NCI-H1930 (cell line): ENCODE measurements around the gene ZNF746.
A peak's percentile ranks its signal among the peaks of the same experiment; 100 is the strongest.

Experiments
- DNase-seq, 2 experiments: peaks; one replicate each; lab custom pipeline; 2025; lab: John Stamatoyannopoulos, UW

The ZNF746 gene

GRCh38 chr7:149490083-149490760 is 7.4 kb downstream of the ZNF746 start:
- no peak for DNase-seq

DNA sequence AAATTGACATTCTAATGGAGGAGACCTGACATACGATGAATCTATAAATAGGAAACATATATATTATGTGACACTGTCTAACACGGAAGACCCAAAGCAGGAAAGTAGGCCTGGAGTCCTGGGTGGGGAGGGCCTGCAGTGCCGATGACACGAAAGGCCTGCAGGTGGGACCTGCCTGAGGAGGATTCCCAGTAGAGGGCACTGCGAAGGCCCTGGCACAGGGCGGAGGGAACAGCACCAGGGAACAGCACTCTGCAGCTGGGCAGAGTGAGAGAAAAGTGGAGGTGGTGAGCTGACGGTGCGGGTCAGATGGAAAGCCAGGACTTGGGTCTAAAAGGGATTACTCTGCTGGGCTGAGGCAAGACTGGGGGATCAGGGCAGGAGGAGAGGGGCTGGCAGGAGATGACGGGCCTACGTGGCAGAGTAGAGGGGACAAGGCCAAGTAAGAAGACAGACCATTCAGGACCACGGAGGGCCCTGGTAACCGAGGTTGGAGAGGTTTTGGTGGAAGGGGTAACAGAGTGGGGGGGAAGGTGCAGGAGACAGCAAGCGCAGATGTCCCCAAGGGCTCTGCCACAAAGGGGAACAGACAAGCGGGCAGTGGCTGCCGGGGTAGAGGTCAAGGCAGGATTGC is 8.1 kb downstream of the ZNF746 start:
- DNase-seq: no peak

GRCh38 chr7:149479568-149479967 is 18.0 kb downstream of the ZNF746 start:
- no peak for DNase-seq

DNA sequence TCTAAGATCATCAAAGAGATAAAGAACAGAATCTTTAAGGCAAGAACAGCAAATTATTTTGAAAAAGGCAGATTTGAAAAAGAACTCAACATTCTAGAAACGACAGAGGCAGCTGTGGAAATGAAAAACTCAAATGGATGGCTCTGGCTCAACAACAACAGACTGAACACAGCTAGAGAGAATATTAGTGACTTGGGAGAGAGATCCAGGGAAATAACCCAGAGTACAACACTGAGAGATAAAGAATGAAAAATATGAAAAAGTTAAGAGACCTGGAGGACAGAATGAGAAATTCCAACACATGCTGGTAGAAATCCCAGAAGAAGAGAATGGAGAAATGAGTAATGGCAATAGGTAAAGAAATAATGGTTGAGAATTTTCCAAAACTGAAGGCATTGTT is 18.9 kb downstream of the ZNF746 start:
- DNase-seq: no peak

- DNase-seq: no peak
Measured at GRCh38 chr7:149477494-149478443, 19.8 kb downstream of the ZNF746 start.

- no peak for DNase-seq
Measured at GRCh38 chr7:149476791-149477190, 20.8 kb downstream of the ZNF746 start.

DNA sequence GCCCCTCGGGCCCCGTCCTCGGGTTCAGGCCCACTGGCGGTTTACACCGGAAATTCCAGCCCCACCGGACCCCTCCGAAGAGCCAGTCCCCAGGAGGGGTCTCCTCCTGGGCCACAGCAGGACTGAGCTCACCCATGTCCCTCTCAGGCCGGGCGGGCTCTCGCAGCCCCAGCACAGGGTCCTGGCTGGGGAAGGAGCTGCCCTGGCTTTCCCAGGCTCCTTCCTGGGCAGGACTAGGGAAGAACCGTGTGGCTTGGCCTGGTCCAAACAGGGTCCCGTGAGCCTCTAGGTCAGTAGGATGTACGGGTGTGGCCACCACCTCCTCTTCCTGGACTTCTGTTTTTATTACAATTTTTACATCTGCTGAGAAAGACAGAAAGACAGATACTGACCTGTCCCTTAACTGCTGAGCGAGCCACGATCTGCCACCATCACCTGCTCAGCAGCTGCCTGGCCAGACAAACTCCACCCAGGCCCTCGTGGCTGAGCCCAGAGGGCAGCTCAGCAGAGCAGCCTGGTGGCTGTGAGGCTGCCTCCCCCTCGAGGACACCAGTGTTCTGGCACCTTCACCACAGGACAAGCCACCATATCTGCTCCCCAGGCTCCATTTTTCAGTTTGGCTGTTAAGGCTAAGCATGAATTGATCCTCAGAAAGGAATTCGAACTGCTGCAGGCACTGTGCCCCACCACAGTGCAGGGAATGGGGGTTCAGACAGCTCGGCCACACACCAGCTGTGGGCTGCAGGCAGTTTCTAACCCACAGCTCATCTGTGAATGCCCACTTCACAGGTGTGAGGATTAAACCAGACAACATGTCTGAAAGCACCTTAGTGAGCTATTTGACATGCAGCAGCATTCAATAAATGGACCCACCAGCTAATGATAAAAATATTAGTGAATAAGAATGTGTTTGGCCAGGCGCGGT is 22.2 kb downstream of the ZNF746 start:
- DNase-seq: no peak

DNA sequence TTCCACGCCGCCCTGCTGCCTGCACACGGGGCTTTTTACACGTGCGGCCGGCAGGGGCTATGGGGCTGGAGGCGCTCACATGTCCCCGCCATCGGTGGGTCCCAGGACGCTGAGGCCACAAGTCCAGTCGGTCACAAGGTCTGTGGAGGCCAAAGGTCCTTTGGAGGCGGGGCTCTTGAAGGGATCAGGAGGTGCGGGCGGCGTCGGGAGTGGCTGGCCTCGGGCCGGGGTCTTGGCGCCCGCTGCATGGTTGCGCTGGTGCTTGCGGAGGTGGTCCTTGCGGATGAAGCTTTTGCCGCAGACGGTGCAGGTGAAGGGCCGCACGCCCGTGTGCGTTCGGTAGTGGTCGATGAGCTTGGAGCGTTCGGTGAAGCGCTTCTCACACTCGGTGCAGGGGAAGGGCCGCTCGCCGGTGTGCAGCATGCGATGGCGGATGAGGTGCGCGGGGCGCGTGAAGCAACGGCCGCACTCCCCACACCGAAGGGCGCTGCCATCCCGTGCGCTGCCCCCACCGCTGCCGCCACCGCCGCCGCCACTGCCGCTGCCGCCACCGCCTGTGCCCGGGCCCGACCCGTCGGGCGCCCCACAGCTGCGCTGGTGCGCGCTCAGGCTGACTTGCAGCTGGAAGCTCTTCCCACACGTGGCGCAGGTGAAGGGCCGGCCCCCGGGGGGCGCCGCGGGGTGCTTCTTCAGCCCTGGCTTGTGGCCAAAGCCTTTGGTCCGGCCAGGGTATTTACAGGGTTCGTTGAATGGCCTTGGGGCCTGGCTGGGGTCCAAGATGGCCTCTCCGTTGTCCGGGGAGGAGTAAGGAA is 23.1 kb downstream of the ZNF746 start:
- no peak for DNase-seq

DNA sequence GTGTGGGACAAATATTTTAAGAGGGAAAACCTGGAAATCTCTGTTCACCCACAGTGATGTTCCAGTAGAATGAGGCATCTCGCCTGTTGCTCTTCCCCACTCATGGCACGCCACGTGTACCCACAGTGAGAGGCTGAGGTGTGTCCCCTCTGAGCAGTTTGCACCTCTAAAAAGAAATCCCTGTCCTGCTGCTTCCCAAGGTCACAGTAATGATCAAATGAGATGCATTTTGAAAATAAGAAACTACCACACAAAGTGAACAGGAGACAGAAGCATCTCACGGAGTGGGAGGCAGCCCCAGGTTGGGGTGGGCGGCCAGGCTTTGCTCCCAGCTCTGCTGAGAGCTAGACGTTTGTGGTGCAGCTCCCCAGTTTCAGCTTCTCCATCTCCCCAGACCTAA is 24.4 kb downstream of the ZNF746 start:
- DNase-seq: no peak

DNA sequence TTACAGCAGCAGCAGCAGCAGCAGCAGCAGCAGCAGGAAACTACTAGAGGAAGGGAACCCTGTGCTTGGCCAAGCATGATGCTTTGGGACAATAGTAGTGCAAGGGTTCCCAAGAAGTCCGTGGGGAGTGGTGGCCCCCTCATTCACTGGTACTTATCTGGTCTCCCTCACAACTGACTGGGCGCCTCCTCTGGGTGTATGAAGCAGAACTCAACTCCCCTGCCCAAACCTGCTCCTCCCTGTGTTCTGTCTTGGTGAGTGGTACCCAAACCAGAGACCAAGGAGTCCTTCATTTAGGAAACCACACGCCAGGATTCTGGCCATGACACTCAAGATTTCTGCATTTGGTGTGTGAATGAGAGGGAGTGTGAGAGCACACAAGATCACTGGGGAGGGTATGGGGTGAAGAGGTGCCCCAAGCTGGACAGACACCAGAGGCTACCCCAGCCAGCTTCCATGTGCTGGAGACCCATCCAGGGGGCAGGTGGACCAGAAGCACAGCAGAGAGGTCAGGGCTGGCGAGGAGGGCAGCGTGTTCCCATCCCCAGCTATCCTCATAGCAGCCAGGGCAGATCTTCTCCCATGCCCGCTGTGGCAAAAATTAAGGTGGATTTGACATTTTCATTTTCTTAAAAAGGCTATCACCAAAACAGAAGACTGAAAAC is 26.2 kb downstream of the ZNF746 start:
- no peak for DNase-seq

DNA sequence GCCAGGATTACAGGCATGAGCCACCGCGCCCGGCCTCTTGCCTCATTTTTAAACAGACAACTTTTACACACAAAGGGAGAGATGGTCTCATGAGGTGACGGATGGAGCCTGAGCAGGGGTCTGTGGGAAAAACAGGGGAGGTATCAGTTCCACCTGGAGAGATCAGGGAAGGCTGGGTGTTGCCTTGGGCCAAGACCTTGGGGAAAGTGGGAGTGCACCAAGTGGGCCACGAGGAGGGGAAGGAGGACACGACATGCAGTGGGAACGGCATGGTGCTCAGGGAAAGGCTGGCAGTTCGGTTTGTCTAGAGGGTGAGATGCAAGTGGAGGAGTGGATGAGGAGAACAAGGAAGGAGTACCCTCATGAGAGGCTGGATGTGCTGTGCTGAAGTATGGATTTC is 27.8 kb downstream of the ZNF746 start:
- no peak for DNase-seq

DNA sequence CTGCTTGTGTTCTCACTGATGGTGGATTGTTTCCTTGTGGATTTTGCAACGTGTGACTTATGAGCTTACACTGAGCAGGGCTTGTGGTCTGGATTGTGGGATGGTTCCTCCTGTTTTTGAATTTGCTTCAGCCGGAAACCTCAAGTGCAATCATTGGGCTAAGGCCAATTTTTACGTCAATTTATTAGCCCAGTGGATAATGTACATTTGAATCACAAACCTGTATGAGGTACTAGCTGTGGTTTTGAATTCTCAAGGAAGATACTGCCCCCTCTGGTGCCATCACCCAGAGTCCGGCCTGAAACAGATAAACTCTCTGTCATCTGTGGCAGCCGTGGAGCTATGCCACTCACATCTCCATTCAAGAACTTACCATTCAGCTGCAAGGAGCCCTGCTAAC is 29.4 kb downstream of the ZNF746 start:
- no peak for DNase-seq

DNA sequence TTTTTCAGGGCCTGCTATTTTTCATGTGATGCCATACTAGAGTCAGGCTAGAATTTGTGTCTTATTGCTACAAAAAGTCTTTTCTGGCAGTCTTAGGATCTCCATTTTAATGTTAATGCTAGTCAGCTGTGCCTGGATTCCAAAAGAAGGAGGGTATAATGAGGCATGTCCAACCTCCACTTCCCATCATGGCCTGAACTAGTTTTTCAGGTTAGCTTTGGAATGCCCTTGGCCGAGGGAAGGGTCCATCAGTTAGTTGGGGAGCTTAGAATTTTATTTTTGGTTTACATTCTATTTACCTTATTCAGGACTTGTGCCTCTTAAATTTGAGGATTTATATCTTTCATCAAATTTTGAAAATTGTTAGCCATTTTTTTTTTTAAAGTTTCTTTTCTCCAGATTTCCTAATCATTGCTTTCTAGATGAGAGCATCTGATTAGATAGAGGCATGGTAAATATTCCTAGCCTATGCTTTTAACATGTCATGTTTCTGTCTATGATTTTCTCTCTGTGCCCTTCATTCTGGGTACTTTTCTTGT is 30.2 kb downstream of the ZNF746 start:
- DNase-seq: no peak

DNA sequence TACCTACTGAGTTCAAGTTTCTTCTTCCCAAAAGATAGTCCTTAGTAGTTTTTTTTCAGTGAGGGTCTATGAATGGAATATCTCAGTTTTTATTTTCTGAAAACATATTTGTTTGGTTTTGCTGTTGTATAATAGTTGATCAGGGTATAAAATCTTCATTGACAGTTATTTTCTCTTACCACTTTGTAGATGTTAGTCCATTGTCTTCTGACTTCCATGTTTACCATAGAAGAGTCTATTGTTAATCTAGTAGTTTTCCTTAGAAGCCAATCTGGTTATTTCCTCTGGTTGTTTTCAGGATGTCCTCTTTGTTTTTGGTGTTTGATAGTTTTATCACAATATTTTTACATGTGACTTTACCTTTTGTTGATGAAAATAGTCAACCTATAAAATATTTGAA is 31.2 kb downstream of the ZNF746 start:
- DNase-seq: no peak

- no peak for DNase-seq
Measured at GRCh38 chr7:149463500-149464161, 34.0 kb downstream of the ZNF746 start.

DNA sequence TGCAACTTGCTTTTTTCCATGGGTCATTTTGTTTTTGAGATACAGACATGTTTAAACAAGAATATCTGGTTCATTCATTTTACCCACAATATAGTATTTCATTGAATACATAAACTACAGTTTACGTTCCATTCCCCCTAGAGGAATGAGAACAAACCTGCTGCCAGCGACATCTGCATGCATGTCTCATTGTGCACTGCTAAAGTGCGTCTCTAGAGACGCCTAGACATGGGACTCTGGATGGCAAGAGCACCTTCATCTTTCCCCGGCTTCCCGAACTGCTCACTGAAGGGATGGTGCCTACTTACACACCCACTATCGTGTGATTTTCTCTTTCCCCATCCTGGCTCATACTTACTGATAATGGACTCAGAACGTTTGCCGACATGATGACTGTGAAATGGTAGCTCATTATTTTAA is 35.5 kb downstream of the ZNF746 start:
- no peak for DNase-seq

GRCh38 chr7:149460493-149461277 is 36.9 kb downstream of the ZNF746 start, which contains the start of gene ZNF777:
ZNF777 (minus strand) TSS chr7:149461062; CDS start chr7:149456022, 5,040 bp downstream.
- peak; percentile 47 to 50 for DNase-seq
